RWPE2 (cell line): Measurements from ENCODE around the gene ACTBL2.

Experiments used
- ATAC-seq: fragments of 200-7000 bp; cut with Tn5 transposase; 3 replicates; pipeline ENCODE4 v1.9.1; 2021; ENCODE audit warnings: low read depth
- DNase-seq: peaks from one replicate; pipeline ENCODE4 v3.0.0-alpha.2; 2020; ENCODE audit warnings: low spot score
- H3K27ac ChIP-seq: fragments of 450-650 bp; 2 replicates; pipeline ENCODE4 v1.5.1; 2017; ENCODE audit warnings: mild to moderate bottlenecking; ENCODE audit not compliant: poor library complexity, severe bottlenecking
- H3K27me3 ChIP-seq: fragments of 250-450 bp; sonication (Bioruptor Pico); 2 replicates; pipeline ENCODE4 v1.5.1; 2021; ENCODE audit warnings: mild to moderate bottlenecking, moderate library complexity; ENCODE audit not compliant: insufficient read depth, poor library complexity, severe bottlenecking
- H3K36me3 ChIP-seq: fragments of 250-450 bp; sonication (Bioruptor Pico); 2 replicates; pipeline ENCODE4 v1.5.1; 2020; ENCODE audit warnings: low read depth, mild to moderate bottlenecking, moderate library complexity
- H3K4me1 ChIP-seq: fragments of 250-450 bp; sonication (Bioruptor Pico); 2 replicates; pipeline ENCODE4 v1.5.1; 2021; ENCODE audit warnings: mild to moderate bottlenecking, moderate library complexity; ENCODE audit not compliant: insufficient read depth, poor library complexity, severe bottlenecking
- H3K4me3 ChIP-seq: fragments of 250-450 bp; sonication (Bioruptor Pico); 2 replicates; pipeline ENCODE4 v1.5.1; 2021; ENCODE audit warnings: mild to moderate bottlenecking, moderate library complexity; ENCODE audit not compliant: severe bottlenecking
- H3K9me3 ChIP-seq: fragments of 250-450 bp; sonication (Bioruptor Pico); 2 replicates; pipeline ENCODE4 v1.5.1; 2021; ENCODE audit warnings: mild to moderate bottlenecking, moderate library complexity; ENCODE audit not compliant: severe bottlenecking
- TF ChIP-seq, protein P1 (sequence below): fragments of 450-650 bp; IDR thresholded peaks from one replicate; pipeline ENCODE4 v1.5.1; 2017; ENCODE audit warnings: mild to moderate bottlenecking, moderate library complexity; ENCODE audit not compliant: poor library complexity, severe bottlenecking

ACTBL2 gene

DNA sequence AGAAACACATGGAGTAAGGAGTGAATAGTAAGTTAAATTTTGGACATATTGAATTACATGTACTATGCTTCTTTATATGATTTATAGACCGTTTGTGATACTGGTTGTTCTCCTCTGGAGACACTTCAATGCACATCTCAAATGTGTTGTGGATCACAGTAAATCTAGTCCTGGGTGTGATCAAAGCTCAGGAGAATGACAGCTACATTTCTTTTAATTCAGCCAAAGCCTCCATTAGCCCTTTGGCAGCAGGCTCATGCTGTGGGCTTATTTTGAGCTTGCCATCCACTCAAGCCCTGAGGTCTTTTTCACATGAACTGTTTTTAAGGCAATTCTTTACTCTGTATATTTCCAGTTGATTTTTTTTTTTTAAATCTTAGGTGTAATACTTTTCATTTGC is 34.6 kb upstream of the ACTBL2 start:
- no peaks in the 10 kb centered on the region for H3K9me3 ChIP-seq
- no peak overlapping the region for H3K27ac ChIP-seq
- H3K27me3 ChIP-seq = no peaks in the 10 kb centered on the region
- ATAC-seq (no peak), DNase-seq (no peak)
- no peak overlapping the region for H3K4me3 ChIP-seq
- no peaks in the 10 kb centered on the region for H3K4me1 ChIP-seq
- TF ChIP-seq, protein P1, sequence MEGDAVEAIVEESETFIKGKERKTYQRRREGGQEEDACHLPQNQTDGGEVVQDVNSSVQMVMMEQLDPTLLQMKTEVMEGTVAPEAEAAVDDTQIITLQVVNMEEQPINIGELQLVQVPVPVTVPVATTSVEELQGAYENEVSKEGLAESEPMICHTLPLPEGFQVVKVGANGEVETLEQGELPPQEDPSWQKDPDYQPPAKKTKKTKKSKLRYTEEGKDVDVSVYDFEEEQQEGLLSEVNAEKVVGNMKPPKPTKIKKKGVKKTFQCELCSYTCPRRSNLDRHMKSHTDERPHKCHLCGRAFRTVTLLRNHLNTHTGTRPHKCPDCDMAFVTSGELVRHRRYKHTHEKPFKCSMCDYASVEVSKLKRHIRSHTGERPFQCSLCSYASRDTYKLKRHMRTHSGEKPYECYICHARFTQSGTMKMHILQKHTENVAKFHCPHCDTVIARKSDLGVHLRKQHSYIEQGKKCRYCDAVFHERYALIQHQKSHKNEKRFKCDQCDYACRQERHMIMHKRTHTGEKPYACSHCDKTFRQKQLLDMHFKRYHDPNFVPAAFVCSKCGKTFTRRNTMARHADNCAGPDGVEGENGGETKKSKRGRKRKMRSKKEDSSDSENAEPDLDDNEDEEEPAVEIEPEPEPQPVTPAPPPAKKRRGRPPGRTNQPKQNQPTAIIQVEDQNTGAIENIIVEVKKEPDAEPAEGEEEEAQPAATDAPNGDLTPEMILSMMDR = no peak
- no peaks in the 10 kb centered on the region for H3K36me3 ChIP-seq

DNA sequence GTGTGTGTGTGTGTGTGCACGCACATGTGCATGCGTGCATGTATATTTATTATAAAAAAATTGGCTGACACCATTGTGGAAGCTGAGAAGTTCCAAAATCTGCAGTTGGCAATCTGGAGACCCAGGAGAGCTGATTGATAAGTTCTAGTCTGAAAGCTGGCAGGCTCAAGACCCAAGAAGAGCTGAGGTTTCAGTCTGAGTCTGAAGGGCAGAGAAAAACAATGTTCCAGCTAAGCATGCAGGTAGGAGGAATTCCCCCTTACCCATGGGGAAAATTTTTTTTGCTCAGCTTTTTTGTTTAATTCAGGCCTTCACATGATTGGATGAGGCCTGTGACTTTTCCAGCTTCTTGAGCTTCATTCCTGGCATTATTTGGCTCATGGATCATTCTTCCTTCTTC is 31.2 kb upstream of the ACTBL2 start:
- TF ChIP-seq, protein P1 = no peak

DNA sequence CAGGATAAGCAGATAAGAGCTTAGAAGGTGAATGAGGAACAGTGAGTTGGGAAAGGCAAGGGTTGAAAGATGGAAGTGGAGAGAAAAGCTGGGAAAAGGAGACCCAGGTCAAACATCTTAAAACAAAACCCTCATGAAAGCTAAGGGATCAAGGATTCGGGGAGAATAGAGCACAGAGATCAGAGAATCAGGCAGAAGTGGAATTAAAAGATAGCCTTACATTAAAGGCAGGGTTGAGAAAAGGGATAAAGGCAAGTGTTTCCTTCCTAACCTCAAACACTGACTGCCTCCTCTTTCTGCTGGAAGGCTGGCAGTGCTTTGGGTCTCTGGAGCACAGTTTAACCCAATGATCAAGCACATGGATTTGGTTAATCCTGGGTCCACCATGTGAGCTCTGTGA is 28.7 kb upstream of the ACTBL2 start:
- ATAC-seq (no peak), DNase-seq (no peak)
- TF ChIP-seq, protein P1 = no peak

More for the DNA sequence above, 31.2 kb upstream of the ACTBL2 start:
- no peaks in the 10 kb centered on the region for H3K4me1 ChIP-seq
- H3K4me3 ChIP-seq = no peak overlapping the region
- no peaks in the 10 kb centered on the region for H3K36me3 ChIP-seq
- no peak overlapping the region for H3K27ac ChIP-seq
- no peaks in the 10 kb centered on the region for H3K9me3 ChIP-seq
- DNase-seq = no peak
- H3K27me3 ChIP-seq = no peaks in the 10 kb centered on the region
- no peak for ATAC-seq

DNA sequence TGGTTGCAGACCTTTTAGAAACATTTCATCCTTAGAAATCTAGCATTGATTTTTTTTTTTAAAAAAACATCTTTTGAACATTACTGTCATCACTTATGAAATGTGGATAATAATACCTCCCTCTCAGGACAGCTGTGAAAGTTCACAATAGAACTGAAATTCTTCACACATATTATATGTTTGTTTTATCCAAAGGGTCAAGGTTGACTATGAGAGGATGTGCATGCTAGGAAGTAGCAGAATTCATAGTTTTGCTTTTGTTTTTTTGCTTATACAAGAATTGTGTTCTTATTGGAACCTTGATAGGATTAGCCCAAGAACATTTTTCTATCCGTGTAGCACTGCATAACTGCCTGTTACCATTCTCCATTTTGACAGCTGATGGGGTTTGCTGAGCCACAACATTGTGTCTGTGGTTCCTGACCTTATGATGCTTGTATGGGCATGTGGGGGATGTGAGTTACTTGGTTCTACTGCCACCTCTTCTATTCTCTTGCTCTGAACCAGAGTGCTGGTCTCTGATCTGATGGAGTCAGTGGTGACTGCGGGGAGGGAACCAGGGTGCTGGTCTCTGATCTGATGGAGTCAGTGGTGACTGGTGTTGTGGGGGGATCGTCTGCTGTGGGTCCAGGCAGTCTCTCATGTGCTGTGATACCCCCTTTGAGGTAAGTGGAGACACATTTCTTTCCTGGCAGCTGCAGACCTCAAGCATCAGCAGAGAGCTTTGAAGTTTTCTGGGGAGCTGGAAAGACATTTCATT is 27.1 kb upstream of the ACTBL2 start:
- H3K27me3 ChIP-seq = no peaks in the 10 kb centered on the region
- TF ChIP-seq, protein P1 = no peak
- no peaks in the 10 kb centered on the region for H3K36me3 ChIP-seq
- DNase-seq (no peak), ATAC-seq (no peak)
- no peak overlapping the region for H3K4me3 ChIP-seq
- H3K27ac ChIP-seq = no peak overlapping the region
- H3K9me3 ChIP-seq = no peaks in the 10 kb centered on the region
- no peaks in the 10 kb centered on the region for H3K4me1 ChIP-seq

More for the DNA sequence above, 28.7 kb upstream of the ACTBL2 start:
- Histone ChIP-seq H3K9me3 (no peaks in the 10 kb centered on the region), H3K27ac (no peak overlapping the region), H3K4me3 (no peak overlapping the region), H3K36me3 (no peaks in the 10 kb centered on the region), H3K27me3 (no peaks in the 10 kb centered on the region), H3K4me1 (no peaks in the 10 kb centered on the region)

DNA sequence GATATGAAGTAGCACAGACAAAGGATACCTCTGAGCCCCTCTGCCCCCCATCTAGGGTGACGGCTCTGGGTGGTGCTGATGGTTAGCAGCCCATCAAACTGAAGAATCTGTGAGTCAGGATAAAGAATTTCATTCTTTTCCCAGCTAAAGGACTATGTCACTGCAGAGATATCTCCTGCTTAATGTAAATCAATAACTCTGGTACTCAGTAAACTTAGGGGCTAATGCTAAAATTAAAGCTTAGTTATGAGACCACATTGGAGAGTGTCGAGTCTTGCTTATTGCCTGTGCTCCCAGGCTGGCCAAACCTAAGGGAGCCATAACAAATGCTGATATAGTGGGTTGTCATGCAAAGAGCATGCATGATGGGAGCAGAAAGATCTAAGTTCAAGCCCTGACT is 25.6 kb upstream of the ACTBL2 start:
- no peaks in the 10 kb centered on the region for H3K36me3 ChIP-seq
- H3K4me1 ChIP-seq = no peaks in the 10 kb centered on the region
- no peak overlapping the region for H3K27ac ChIP-seq
- no peak for DNase-seq
- TF ChIP-seq, protein P1 = no peak
- H3K27me3 ChIP-seq = no peaks in the 10 kb centered on the region
- no peaks in the 10 kb centered on the region for H3K9me3 ChIP-seq
- no peak for ATAC-seq
- no peak overlapping the region for H3K4me3 ChIP-seq
